Measurements from ENCODE around the gene TLE1. TPM values are rescaled to one million over a fixed set of nuclear protein-coding genes. Genes with fewer than 3 reads are reported as not detected.
A peak's percentile ranks its signal among the peaks of the same experiment; 100 is the strongest.

The TLE1 gene
- total RNA-seq, 1 experiment from 2014 or later: 21.9 TPM

DNA sequence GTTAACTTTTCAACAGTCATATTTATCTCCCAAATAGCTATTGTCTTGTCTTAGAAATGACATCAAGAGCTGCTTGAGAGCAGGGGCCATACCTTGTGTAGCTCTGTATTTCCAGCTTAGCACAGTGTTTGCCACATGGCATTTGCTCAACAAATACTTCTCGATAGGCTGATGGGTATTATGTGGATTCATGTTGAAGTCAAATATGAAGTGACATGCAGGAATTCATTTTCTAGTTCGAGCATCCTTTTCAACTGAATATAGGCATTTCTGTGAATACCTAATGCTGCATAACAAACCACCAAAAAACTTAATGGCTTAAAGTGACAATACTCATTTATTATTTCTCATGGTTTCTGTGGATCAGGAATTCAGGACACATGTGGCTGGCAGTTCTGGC lies 125.6 kb downstream of the TLE1 start:
- BruUV-seq (replicated peaks): no TSS peak
- TF ChIP-seq CTCF (IDR thresholded peaks at IDR 0.05; ENCODE audit: unreplicated experiment): no peak
- Mint-ChIP-seq H3K4me1 (ENCODE audit: insufficient read depth, unreplicated experiment) (peaks cover 32% of the 10 kb centered on the region), H3K27ac (ENCODE audit: low read depth, unreplicated experiment) (no peak overlapping the region), H3K27me3 (ENCODE audit: insufficient read depth, unreplicated experiment) (no peaks in the 10 kb centered on the region), H3K9me3 (ENCODE audit: unreplicated experiment) (no peaks in the 10 kb centered on the region), H3K36me3 (ENCODE audit: insufficient read depth, unreplicated experiment) (no peaks in the 10 kb centered on the region), H3K4me3 (ENCODE audit: unreplicated experiment) (no peak overlapping the region)
- no peak for DNase-seq (ENCODE audit: unreplicated experiment)
- CTCF ChIA-PET: interaction anchor here (0.5 to 0.6 kb wide), 2 partner anchors 67 to 173 kb away, joined by 3 read pairs; no protein-coding TSS in a partner anchor
- POLR2A ChIA-PET: interaction anchor here (0.6 to 1.9 kb wide), 4 partner anchors 8 to 279 kb away, joined by 3 to 5 read pairs (median 4); no protein-coding TSS in a partner anchor
- intact Hi-C loops (cut with micrococcal nuclease): loop anchor here (2.0 kb wide), 1 partner anchor 23 kb away; no protein-coding TSS in a partner anchor

GRCh38 chr9:81563020-81563407 lies 126.3 kb downstream of the TLE1 start:
- no TSS peak for BruUV-seq (replicated peaks)
- no peak for DNase-seq (ENCODE audit: unreplicated experiment)
- no peak overlapping the region for H3K4me3 Mint-ChIP-seq (ENCODE audit: unreplicated experiment)
- CTCF ChIA-PET: interaction anchor here (0.5 to 1.3 kb wide), 3 partner anchors 25 to 172 kb away, joined by 3 read pairs; no protein-coding TSS in a partner anchor
- POLR2A ChIA-PET: interaction anchor here (0.6 to 1.9 kb wide), 7 partner anchors 9 to 280 kb away, joined by 3 to 5 read pairs (median 3); partner anchors contain the start of gene TLE1
- no peak for TF ChIP-seq CTCF (IDR thresholded peaks at IDR 0.05; ENCODE audit: unreplicated experiment)
- H3K27ac Mint-ChIP-seq (ENCODE audit: low read depth, unreplicated experiment): no peak overlapping the region
- no peaks in the 10 kb centered on the region for H3K36me3 Mint-ChIP-seq (ENCODE audit: insufficient read depth, unreplicated experiment)
- peaks cover 39% of the 10 kb centered on the region for H3K4me1 Mint-ChIP-seq (ENCODE audit: insufficient read depth, unreplicated experiment)
- no peaks in the 10 kb centered on the region for H3K9me3 Mint-ChIP-seq (ENCODE audit: unreplicated experiment)
- no peaks in the 10 kb centered on the region for H3K27me3 Mint-ChIP-seq (ENCODE audit: insufficient read depth, unreplicated experiment)
- intact Hi-C loops (cut with micrococcal nuclease): loop anchor here (2.0 kb wide), 1 partner anchor 24 kb away; no protein-coding TSS in a partner anchor

DNA sequence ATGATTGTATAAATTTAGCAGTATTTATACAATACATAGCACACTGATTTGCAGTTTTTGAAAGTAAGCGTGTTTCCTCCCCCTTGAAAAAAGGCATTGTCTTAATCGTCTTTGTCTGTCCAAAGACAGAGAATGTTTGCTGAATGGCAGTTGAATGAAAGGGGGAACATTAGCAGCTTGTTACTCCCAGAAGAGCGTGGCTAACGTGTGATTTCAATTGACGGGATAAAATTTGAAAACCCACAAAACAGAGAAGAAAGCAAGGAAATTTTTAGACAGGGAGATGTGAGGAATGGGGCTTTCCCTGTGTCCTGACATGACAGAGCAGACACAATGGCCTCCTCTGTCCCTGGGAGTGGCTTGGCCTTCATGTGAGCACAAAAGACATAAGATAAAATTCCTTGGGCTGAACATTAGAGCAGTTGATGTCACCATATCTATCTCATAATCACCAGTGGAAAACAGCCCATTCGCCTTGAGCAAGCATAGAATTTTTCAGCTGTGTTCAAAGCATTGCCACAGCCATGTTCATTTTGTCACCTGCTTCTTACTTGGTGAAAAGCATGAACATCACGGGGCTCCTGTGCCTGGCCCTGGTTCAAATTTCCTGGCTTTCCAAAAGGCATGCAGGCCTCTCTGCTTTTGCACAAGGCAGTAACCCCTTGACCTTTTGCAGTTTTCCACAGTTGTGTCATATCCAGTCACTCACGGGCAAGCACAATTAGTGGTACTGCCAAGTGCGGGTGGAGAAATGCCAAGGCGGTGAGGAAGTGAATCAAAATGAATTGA lies 126.9 kb downstream of the TLE1 start:
- Mint-ChIP-seq H3K4me1 (ENCODE audit: insufficient read depth, unreplicated experiment) (peaks cover 45% of the 10 kb centered on the region), H3K4me3 (ENCODE audit: unreplicated experiment) (no peak overlapping the region), H3K27ac (ENCODE audit: low read depth, unreplicated experiment) (peak overlapping the region; percentile 29), H3K27me3 (ENCODE audit: insufficient read depth, unreplicated experiment) (no peaks in the 10 kb centered on the region), H3K9me3 (ENCODE audit: unreplicated experiment) (no peaks in the 10 kb centered on the region), H3K36me3 (ENCODE audit: insufficient read depth, unreplicated experiment) (no peaks in the 10 kb centered on the region)
- intact Hi-C loops (cut with micrococcal nuclease): loop anchor here (2.0 kb wide), 1 partner anchor 24 kb away; no protein-coding TSS in a partner anchor
- TF ChIP-seq CTCF (IDR thresholded peaks at IDR 0.05; ENCODE audit: unreplicated experiment): no peak
- POLR2A ChIA-PET: interaction anchor here (0.7 to 1.9 kb wide), 5 partner anchors 9 to 127 kb away, joined by 3 to 5 read pairs (median 4); partner anchors contain the start of gene TLE1
- peak; percentile 96 for DNase-seq (ENCODE audit: unreplicated experiment)
- no TSS peak for BruUV-seq (replicated peaks)
- CTCF ChIA-PET: interaction anchor here (0.6 to 1.3 kb wide), 3 partner anchors 25 to 932 kb away, joined by 3 read pairs; no protein-coding TSS in a partner anchor

Data from MCF 10A (cell line).